Stimulated activated CD4-positive, alpha-beta T cell treated with anti-CD3 and anti-CD28 coated beads, Interleukin-1b, Interleukin-23, amount 100 ng/mL, for 1 hour (primary cell): Measurements from ENCODE around the gene GSTP1.
"Not testable (repeated sequence)": the region's sequence is repeated elsewhere in the genome, so short reads cannot be mapped to it uniquely, and the experiment has no call there.

Experiments
- DNase-seq, 2 donors: peaks; one replicate each; pipeline ENCODE4 v3.0.0-alpha.2; 2020; ENCODE audit warnings: low read depth in 2 of 2

Gene GSTP1

GRCh38 chr11:67563705-67564114 lies 19.9 kb upstream of the GSTP1 start:
- not testable (repeated sequence) for DNase-seq

GRCh38 chr11:67564230-67564629 lies 19.4 kb upstream of the GSTP1 start:
- no peak for DNase-seq

GRCh38 chr11:67571443-67571842 lies 12.2 kb upstream of the GSTP1 start:
- DNase-seq, result no peak

DNA sequence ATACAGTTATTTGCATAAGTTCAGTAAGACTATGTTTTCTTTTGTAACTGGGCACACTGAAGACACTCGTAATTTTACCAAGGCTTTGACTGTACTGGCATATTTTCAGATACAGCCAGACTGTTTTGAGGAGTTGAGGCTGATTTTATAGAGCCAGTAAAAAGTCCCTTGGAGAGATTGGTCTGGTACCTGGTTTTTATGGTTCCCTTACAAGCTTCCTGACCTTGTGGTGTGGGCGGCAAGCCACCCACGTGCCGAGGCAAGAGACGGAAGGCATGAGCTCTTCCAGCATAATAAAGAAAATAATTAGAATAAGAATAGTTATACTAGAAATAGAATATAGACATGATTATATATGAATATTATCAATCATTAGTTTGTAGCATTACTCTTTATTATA lies 11.3 kb upstream of the GSTP1 start:
- DNase-seq, result no peak

- no peak for DNase-seq
Measured at GRCh38 chr11:67572747-67573419, 10.7 kb upstream of the GSTP1 start.

DNA sequence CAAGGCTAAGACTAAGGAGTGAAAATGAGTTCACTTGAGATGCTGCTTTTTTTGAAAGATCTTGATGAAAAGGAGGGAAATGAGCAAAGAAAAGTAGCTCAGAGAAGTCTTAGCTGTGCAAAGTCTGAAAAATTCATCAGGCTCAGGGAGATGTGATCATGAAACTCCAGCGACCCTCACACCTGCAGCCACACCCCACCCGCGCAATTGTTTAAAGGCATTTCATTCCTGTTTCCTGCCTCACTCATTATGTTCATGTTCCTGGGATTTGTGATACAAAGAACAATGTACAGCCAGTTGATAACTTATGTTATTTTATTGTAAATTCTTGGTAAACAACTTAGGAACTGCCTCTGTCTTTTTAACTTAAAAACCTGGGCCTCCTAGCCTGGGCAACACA lies 8.7 kb upstream of the GSTP1 start:
- DNase-seq, result no peak

- DNase-seq, result no peak
Measured at GRCh38 chr11:67576735-67577475, 6.7 kb upstream of the GSTP1 start.

GRCh38 chr11:67577951-67578350 lies 5.7 kb upstream of the GSTP1 start:
- DNase-seq, result no peak

- no peak for DNase-seq
Measured at GRCh38 chr11:67581469-67581868, 2.1 kb upstream of the GSTP1 start.

GRCh38 chr11:67582011-67582410 lies 1.6 kb upstream of the GSTP1 start:
- no peak for DNase-seq

- no peak for DNase-seq
Measured at GRCh38 chr11:67584205-67584880, 731 bp downstream of the GSTP1 start.

GRCh38 chr11:67584881-67585873 lies 1.6 kb downstream of the GSTP1 start:
- no peak for DNase-seq

GRCh38 chr11:67585911-67586310 lies 2.3 kb downstream of the GSTP1 start:
- no peak for DNase-seq

DNA sequence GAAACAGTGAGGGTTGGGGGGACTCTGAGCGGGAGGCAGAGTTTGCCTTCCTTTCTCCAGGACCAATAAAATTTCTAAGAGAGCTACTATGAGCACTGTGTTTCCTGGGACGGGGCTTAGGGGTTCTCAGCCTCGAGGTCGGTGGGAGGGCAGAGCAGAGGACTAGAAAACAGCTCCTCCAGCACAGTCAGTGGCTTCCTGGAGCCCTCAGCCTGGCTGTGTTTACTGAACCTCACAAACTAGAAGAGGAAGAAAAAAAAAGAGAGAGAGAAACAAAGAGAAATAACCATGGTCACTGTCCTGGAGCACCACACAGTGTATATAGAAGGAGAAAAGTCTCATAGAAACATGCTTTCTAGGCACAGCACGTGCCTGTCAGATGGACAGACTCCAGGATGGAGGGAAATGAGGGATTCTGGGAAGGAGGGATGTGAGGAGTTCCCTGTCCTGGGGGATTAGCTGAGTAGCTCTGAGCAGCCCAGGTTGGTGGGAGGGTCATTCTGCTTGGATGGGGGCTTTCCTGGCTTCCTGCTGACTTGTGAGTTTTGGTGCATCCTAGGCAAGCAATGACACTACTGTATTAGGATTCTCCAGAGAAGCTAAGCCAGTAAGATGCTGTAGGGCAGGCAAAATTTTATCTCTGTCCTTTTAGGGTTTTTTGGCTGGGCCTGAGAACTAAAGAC lies 3.1 kb downstream of the GSTP1 start:
- DNase-seq, result no peak

- DNase-seq, result no peak
Measured at GRCh38 chr11:67588136-67588503, 4.5 kb downstream of the GSTP1 start.

DNA sequence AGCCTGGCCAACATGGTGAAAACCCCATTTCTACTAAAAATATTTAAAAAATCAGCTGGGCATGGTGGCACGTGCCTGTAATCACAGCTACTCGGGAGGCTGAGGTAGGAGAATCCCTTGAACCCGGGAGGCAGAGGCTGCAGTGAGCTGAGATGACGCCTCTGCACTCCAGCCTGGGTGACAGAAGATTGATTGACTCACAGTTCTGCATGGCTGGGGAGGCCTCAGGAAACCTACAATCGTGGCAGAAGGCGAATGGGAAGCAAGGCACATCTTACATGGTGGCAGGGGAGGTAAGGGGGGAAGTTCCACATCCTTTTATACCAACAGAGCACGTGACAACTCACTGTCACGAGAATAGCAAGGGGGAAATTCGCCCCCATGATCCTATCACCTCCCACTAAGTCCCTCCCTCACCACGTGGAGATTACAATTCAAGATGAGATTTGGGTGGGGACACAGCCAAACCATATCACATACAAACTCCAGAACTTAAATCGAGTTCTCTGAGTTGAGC lies 5.3 kb downstream of the GSTP1 start:
- not testable (repeated sequence) for DNase-seq

- no peak for DNase-seq
Measured at GRCh38 chr11:67592880-67593564, 9.4 kb downstream of the GSTP1 start.

DNA sequence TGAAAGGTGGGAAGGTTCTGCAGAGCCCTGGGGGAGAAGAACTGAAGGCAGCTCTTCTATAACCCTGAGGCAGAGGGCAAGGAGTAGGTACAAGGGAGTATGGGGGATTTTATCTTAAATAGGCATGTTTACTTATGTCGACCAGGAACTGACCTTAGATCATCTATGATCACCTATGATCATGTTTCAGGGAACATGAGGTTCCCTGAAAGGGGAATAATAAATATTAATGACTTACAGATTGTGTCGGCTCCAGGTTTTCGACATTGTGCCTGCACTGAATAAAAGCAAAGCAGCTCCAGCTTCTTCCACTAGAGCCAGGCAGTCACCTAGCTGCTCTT lies 9.9 kb downstream of the GSTP1 start:
- DNase-seq, result no peak

DNA sequence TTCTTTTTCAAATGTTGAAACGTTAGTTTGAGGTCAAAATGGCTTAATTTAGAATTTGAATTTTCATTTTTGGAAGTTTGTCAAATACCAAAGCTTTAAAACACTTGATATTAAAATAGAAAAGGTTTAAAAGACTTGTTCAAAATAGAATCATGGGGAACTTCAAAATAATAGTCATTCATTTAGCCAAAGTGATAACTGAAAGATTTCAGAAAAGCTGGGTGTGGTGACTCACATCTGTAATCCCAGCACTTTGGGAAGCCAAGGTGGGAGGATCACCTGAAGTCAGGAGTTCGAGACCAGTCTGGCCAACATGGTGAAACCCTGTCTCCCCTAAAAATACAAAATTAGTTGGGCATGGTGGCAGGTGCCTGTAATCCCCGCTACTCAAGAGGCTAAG lies 10.9 kb downstream of the GSTP1 start:
- DNase-seq, result no peak

DNA sequence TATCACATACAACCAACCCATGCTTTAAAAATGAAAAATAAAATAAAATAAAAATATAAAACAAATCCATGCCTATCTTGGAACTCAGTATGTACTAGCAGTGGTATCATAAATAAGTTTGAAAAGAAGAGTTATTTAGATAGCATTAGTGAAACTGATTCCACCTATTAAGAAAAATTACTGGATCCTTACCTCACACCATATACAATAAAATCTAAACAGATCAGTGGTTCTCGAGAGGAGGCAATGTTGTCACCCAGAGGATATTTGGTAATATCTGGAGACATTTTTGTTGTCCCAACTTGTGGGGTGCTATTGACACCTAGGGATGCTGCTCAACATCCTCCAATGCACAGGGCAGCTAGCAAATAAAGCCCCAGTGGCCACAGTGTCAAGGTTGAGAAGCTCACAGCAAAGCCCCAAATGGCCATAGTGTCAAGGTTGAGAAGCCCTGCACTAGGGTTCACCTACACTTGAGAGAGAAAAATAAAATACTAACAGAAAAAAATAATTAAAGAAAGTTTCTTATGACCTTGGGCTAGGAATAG lies 13.2 kb downstream of the GSTP1 start:
- no peak for DNase-seq
